ENCODE results near the gene FAM241B. TPM values are rescaled to one million over a fixed set of nuclear protein-coding genes. Genes with fewer than 3 reads are reported as not detected.

FAM241B gene
- total and polyA plus RNA-seq, 2 of the 4 experiments (the other 2 are of a cell fraction), result 0.18 to 1.4 TPM

- Histone ChIP-seq H4K20me1 (ENCODE audit: insufficient read depth, low read length) (no peaks in the 10 kb centered on the region), H3K27ac (ENCODE audit: insufficient read depth, low read length) (no peak overlapping the region), H4K5ac (ENCODE audit: low read depth, low read length) (no peak overlapping the region), H2BK120ac (ENCODE audit: low read depth, low read length) (no peak overlapping the region), H3K4me3 (ENCODE audit: insufficient read depth, low read depth, low read length) (no peak overlapping the region), H3K4me1 (ENCODE audit: control insufficient read depth, insufficient read depth, low read length) (peaks cover 2% of the 10 kb centered on the region; the same call in 1 of the 2 replicates), H4K91ac (ENCODE audit: insufficient read depth, low read depth, low read length) (no peak overlapping the region), H3K9ac (ENCODE audit: low read depth, low read length) (no peak overlapping the region), H3K4me2 (ENCODE audit: low read depth, low read length) (no peak overlapping the region), H3K23ac (ENCODE audit: low read depth, low read length) (no peak overlapping the region), H3K56ac (ENCODE audit: extremely low read depth, insufficient read depth, low read length) (no peak overlapping the region), H2BK20ac (ENCODE audit: low read depth, low read length) (no peak overlapping the region), H3K14ac (replicated peaks; ENCODE audit: low read depth, low read length) (no peak overlapping the region), H2BK15ac (ENCODE audit: low read depth, low read length) (no peak overlapping the region), H3K9me3 (ENCODE audit: control insufficient read depth, insufficient read depth, low read length) (peaks cover 7% of the 10 kb centered on the region), H2AK9ac (replicated peaks; ENCODE audit: low read depth, low read length, poor library complexity) (no peak overlapping the region), H2BK5ac (ENCODE audit: low read depth, low read length, poor library complexity, severe bottlenecking) (no peak overlapping the region), H3K27me3 (ENCODE audit: control insufficient read depth, insufficient read depth, low read length) (peaks cover 84% of the 10 kb centered on the region), H3K36me3 (ENCODE audit: control insufficient read depth, insufficient read depth, low read length) (no peaks in the 10 kb centered on the region), H2AFZ (replicated peaks; ENCODE audit: low read length, poor library complexity) (no peak overlapping the region), H3K18ac (ENCODE audit: low read depth, low read length) (no peak overlapping the region), H4K8ac (ENCODE audit: low read depth in 2 of 2, low read length in 2 of 2) (no peak overlapping the region), H2AK5ac (ENCODE audit: low read depth, low read length) (no peak overlapping the region), H3K9me1 (ENCODE audit: insufficient read depth, low read length) (0 out of 2 replicates have a peak, but pooled peaks cover under 1% of the 10 kb centered on the region), H3K4ac (ENCODE audit: low read depth, low read length) (no peak overlapping the region), H3K79me1 (ENCODE audit: low read depth in 1 of 2, low read length in 2 of 2) (no peaks in the 10 kb centered on the region)
- ChIA-PET POLR2A (ENCODE audit: unreplicated experiment) (no interaction called here), CTCF (interaction anchor here (0.8 kb wide), 1 partner anchor 22 kb away, joined by 3 read pairs; no protein-coding TSS in a partner anchor)
- no peak for DNase-seq
- dilution Hi-C loops (cut with HindIII; ENCODE audit: low sequenced_read_pairs, unreplicated experiment), result no loop called here
- TF ChIP-seq MAZ (IDR thresholded peaks at IDR 0.05; ENCODE audit: borderline replicate concordance, low read depth, low read length) (no peak), MXI1 (IDR thresholded peaks at IDR 0.05; ENCODE audit: borderline replicate concordance, low read depth, low read length) (no peak), FOS (IDR thresholded peaks at IDR 0.05; ENCODE audit: low read depth, low read length) (no peak)
- no TSS peak for BruUV-seq (replicated peaks)
- WGBS, 2 experiments (ENCODE audit: extremely low coverage in 2 of 2, insufficient read length in 1 of 2), result 60% methylated on average over 7 of the region's 9 CpGs; no CpG with 5 or more reads in 1 of the 2 experiments
- intact Hi-C loops (cut with micrococcal nuclease), result no loop called here
- no peak for ATAC-seq (ENCODE audit: low read depth)
- in situ Hi-C loops (cut with MboI; ENCODE audit: low sequenced_read_pairs), result no loop called here
Measured at GRCh38 chr10:69679736-69680135, 49.7 kb downstream of the FAM241B start.

Data from IMR-90 (cell line).